Measurements from ENCODE around the gene DOCK4.

The DOCK4 gene

GRCh38 chr7:111860248-111860647 lies 346.0 kb downstream of the DOCK4 start:
- no peak for DNase-seq (ENCODE audit: low read depth in 2 of 2)

GRCh38 chr7:111858331-111858730 lies 347.9 kb downstream of the DOCK4 start:
- DNase-seq (ENCODE audit: low read depth in 2 of 2), result no peak

- DNase-seq (ENCODE audit: low read depth in 2 of 2), result no peak
Observed at GRCh38 chr7:111855842-111856227, 350.4 kb downstream of the DOCK4 start.

- DNase-seq (ENCODE audit: low read depth in 2 of 2), result no peak
Observed at GRCh38 chr7:111855161-111855841, 350.9 kb downstream of the DOCK4 start.

GRCh38 chr7:111853201-111853990 lies 352.8 kb downstream of the DOCK4 start:
- DNase-seq (ENCODE audit: low read depth in 2 of 2), result no peak

- DNase-seq (ENCODE audit: low read depth in 2 of 2), result no peak
Observed at GRCh38 chr7:111852081-111852480, 354.1 kb downstream of the DOCK4 start.

GRCh38 chr7:111846898-111847297 lies 359.3 kb downstream of the DOCK4 start:
- DNase-seq (ENCODE audit: low read depth in 2 of 2), result no peak

DNA sequence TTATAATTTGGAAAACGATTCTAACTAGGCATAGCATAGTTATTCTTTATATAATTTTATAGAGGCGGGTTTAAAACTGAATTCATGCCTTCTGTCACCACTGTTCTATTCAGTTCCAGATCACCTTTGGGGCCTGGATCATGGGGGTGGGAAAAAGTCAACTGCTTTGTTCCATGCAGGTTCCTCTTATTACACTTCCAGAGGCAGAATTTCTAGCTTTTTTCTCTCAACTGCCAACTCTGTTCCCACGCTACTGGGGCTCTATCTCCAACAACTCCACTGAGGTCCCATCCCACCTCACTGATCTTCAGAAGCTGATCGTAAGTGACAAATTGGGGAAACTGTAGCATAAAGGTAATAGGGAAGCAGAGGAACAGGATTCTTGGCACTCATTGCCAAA lies 360.3 kb downstream of the DOCK4 start:
- DNase-seq (ENCODE audit: low read depth in 2 of 2), result no peak

DNA sequence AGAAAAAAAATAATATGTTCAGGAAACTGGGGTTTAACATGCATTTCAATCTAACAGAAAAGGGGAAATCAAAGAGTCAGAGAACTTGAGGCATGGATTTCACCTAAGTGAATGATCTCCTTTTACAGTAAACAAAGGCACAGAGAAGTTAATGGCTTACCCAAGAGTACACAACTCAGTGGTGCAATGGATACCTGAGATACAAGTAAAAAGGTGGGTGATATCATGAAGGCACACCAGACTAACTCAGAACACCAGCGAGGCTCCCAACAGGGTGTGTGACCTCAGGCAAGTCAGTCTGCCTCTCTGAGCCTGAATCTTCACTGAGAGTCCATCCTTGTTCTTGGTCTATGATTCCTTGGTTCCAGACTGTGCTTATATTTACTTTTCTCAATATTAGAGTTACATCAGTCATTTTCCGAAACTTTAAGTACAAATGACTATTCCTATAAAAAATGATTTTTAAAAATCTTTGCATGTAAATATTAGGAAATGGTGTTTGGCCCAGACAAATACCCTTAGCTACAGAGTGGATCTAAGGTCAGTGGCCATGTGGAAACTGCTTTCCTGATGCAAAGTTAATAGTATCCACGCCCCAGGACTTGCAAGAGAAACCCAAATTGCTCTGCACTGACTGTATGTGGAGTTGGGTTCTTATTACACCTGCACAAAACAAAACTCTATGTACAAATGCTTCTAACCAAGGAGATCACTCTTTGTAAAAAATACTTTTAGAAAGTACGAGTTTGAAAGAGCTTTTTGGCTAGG lies 361.1 kb downstream of the DOCK4 start:
- DNase-seq (ENCODE audit: low read depth in 2 of 2), result no peak

DNA sequence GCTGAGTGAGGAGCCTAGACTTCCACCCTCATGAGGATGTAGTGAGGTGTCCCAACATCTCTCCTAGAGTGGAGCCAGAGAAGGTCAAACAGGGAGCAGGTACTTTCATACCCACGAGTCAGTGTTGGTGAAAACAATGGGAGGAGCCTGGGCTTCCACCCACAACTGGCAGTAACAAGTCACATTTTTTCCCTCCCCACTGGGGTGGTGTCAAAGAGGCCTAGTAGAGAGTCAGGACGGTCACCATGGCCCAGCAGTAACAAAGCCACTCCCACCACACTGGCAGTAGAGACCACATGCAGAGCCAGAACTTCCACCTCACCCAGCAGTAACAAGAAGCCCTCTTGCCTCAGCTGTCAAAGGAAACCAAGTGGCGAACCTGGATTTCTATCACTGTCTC lies 363.7 kb downstream of the DOCK4 start:
- no peak for DNase-seq (ENCODE audit: low read depth in 2 of 2)

DNA sequence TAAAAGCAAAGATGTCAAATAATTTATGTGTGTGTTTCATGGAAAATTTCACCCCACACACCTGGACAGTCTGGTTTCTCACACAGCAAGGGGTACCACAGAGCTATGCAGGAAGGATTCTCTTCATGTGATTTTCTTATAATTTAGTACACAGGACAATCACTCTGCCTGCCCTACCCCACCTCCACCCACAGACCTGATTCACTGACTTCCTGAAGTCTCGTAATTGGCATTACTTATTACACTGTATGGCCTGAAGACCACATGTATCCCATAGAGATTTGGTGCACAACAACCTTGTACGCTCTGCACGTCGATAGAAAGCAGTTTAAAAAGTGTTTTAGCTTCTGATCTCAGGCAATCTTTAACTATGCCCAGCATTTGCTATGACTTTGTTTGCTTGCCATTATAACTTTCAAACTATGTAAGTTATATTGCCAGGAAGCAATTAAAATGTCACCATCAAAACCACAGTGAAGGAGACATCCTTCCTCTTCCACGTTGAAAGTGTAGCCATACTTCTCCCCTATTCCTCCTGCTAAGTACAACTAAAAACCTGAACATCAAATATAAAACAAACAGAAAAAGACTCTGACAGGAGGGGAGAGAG lies 364.5 kb downstream of the DOCK4 start:
- no peak for DNase-seq (ENCODE audit: low read depth in 2 of 2)

DNA sequence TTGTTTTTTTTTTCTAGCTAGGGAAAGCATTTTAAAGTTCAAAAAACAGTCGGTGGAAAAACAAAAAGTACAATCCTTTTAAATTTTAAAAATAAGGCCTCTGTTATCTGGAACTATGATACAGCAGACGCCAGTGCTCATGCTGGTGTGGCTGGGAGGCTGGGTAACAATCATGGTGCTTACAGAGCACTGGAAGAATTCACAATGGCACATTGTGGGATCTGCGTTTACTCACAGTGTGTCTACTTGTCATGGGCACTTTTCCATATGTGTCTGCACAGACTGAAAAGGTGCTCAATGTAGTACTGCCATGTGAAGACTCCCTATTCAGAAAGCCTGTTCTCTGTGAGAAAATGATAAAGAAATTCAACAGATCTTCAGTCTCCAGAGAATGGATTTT lies 365.7 kb downstream of the DOCK4 start:
- DNase-seq (ENCODE audit: low read depth in 2 of 2), result no peak

- DNase-seq (ENCODE audit: low read depth in 2 of 2), result no peak
Observed at GRCh38 chr7:111839261-111839660, 366.9 kb downstream of the DOCK4 start.

GRCh38 chr7:111836592-111836991 lies 369.6 kb downstream of the DOCK4 start:
- no peak for DNase-seq (ENCODE audit: low read depth in 2 of 2)

- no peak for DNase-seq (ENCODE audit: low read depth in 2 of 2)
Observed at GRCh38 chr7:111835066-111835465, 371.1 kb downstream of the DOCK4 start.

DNA sequence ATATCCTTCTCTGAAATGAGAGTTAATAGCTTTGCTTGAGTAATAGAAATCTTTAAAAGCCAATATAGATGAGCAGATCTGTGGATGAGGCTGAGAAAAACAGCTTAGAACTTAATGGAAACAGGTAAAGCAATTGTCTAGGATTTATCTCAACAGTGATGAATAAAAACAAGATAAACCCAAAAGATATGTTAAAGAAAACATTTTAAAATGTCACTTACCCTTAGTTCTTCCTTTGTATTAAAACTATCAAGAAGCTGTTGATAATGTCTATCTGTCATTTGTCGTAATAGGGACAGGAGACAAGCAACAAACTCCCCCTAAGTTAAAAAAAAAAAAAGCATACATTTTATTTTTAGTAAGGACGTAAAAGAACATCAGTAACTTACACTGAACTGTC lies 371.8 kb downstream of the DOCK4 start:
- no peak for DNase-seq (ENCODE audit: low read depth in 2 of 2)

DNA sequence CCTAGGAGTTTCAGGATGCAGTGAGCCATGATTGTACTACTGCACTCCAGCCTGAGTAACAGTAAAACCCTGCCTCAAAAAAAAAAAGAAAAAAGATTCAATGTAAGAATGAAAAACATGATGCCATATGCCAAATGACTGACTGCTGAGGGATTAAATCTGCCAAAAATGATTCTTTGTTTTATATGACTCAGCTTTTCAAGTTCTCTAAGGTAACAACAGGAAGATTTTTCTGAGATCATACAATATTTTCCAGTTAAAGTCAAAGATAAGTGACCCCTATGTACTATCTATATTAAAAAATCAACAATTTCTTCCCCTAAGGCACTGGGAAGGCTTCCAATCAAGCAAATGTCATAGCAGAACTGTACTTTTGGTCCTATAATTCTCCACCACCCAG lies 372.7 kb downstream of the DOCK4 start:
- no peak for DNase-seq (ENCODE audit: low read depth in 2 of 2)

- DNase-seq (ENCODE audit: low read depth in 2 of 2), result no peak
Observed at GRCh38 chr7:111832174-111832573, 374.0 kb downstream of the DOCK4 start.

DNA sequence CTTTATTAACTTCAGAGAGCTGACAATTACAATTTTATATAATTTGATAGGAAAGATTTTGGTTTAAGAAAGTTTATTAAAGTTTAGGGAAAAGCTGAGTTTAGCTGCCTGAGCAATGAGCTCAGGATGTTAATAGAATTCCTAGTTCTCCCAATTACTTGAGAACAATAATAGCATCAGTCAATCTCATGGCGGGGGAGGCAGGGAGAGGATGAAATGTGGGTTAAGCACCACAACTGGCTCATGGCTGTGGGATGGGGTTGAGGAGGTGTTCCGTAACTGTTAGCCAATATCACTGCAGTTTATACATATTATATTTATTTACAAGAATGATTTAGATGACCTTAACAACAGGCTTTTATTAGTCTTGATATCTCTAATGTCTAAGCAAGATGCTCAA lies 377.0 kb downstream of the DOCK4 start:
- DNase-seq (ENCODE audit: low read depth in 2 of 2), result no peak

GRCh38 chr7:111827863-111828504 lies 378.2 kb downstream of the DOCK4 start:
- DNase-seq (ENCODE audit: low read depth in 2 of 2), result no peak

DNA sequence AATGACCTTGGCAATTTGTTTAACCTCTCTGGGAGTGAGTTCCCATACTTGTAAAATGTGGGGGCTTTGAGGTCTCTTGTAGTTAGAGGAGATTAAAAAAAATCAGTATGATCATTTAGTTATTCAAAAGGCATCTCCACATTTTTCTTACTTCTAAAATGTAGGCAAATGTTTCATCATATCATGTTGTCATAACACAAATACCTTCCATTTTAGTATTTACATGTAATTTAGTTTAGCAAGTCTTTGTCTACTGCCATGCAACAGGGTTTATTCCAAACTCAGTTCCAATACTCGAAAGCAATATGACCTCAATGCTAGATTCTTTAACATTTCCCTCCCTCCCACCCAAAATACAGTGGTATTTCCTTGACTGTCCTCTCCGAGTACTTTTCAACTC lies 381.2 kb downstream of the DOCK4 start:
- DNase-seq (ENCODE audit: low read depth in 2 of 2), result no peak

DNA sequence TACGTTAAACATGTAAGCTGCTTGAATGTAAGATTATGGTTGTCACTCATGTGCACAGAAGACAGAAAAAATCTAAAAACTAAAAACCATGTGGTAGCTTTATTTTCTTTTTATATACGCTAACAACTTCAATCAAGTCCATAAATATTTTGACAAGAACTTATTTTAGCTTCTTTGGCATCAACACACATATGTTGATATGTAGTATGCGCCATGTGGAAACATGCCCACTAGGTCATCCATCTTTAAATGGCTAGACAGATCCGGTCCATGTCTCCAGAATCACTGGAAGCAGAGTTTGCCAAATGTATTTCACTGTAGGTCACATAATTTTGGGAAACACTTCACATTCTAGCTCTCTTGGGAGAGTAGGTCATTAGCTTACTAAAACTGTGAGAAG lies 382.4 kb downstream of the DOCK4 start:
- no peak for DNase-seq (ENCODE audit: low read depth in 2 of 2)

Measured in activated CD4-positive, alpha-beta T cell treated with anti-CD3 and anti-CD28 coated beads for 24 hours (primary cell).